ENCODE results near the gene MSH4.
"Not testable (repeated sequence)": the region's sequence is repeated elsewhere in the genome, so short reads cannot be mapped to it uniquely, and the experiment has no call there.

The MSH4 gene

DNA sequence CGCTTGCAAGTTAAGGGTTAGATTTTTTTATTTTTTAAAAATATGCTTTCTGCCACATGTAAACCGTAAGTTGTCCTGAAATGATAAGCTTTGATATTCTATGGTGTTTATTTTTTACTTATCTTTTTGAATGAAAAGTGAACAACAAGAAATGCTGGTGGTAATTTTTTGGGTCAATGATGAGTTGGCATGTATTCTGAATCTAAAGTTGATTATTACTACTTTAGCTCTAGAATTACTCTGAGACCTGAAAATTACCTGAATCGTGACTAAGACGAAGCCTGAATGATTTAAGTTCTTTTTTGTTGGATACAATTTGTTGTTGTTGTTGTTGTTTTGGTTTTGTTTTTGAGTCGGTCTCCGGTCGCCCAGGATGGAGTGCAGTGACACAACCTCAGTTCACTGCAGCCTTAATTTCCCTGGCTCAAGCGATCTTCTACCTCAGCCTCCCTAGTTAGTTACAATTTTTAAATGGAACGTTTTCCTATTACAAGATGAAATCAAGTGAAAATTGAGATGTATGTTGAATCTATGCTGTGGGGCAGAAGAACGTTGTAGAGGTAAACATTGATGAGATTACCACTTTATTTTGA is 9.7 kb upstream of the MSH4 start:
- Mint-ChIP-seq H3K27ac (peak overlapping the region; percentile 97 to 98), H3K4me1 (peaks cover 43% of the 10 kb centered on the region), H3K4me3 (peak overlapping the region; percentile 91 to 92), H3K9me3 (no peaks in the 10 kb centered on the region), H3K27me3 (no peaks in the 10 kb centered on the region)
- ATAC-seq (no peak), DNase-seq (no peak)

DNA sequence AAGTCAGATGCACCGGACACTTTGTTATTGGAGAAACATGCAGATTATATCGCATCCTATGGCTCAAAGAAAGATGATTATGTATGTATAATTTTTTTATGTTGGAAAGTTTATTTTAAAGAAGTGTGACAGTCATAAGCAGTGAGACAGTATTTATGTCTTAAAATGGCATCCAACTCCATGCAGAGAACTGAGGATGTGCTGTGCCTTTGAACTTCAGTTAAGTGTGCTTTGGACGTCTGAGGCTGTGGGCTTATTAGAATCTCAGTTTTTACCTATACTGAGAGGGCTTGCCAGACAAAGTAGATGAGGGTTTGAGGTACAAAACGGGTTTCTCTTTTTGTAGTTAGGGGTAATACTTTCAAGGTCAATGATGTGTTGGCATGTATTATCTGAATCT is 9.2 kb upstream of the MSH4 start:
- DNase-seq = no peak
- Mint-ChIP-seq H3K27me3 (no peaks in the 10 kb centered on the region), H3K4me3 (peak overlapping the region; percentile 91 to 92), H3K4me1 (peaks cover 48% of the 10 kb centered on the region), H3K9me3 (no peaks in the 10 kb centered on the region), H3K27ac (peak overlapping the region; percentile 97 to 98)
- no peak for ATAC-seq

DNA sequence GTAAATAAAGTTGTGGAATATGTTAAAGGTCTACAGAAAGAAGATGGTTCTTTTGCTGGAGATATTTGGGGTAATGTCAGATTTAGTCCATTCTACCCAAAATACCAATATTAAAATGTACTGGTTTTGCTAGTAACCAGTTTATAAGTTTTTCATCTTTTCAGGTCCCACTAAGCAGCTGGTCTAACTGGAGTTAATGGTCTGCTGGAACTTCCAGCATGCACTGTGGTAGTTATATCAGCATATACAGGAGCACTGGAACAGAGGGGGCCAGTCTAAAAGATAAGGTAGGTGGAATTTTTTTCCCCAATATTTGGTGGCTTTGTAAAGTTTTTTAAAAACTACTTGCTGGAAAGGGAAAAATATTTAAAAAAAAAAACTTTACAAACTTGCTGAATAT is 6.7 kb upstream of the MSH4 start:
- Mint-ChIP-seq H3K27me3 (no peaks in the 10 kb centered on the region), H3K4me1 (peaks cover 60% of the 10 kb centered on the region)

DNA sequence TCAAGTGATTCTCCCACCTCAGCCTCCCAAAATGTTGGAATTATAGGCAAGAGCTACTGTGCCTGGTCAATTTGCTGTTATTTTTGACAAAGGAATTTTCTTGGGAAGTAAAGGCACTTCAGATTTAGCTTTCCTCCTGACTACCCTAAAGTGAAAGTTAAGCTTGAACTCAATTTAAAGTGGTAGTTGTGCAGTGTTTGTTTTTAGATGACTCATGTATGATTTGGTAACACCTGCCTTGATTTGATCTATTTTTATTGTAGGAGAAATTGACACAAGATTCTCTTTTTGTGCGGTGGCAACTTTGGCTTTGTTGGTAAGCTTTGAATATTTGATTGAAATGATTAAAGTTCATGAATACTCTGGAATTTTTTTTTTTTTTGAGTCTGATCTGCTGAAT is 5.7 kb upstream of the MSH4 start:
- H3K9me3 Mint-ChIP-seq = no peaks in the 10 kb centered on the region
- peak overlapping the region; percentile 91 to 92 for H3K4me3 Mint-ChIP-seq
- H3K4me1 Mint-ChIP-seq = peaks cover 56% of the 10 kb centered on the region
- DNase-seq = no peak
- peak overlapping the region; percentile 60 to 91 for H3K27ac Mint-ChIP-seq
- no peak for ATAC-seq
- H3K27me3 Mint-ChIP-seq = no peaks in the 10 kb centered on the region

More for the DNA sequence above, 6.7 kb upstream of the MSH4 start:
- no peak for DNase-seq
- ATAC-seq = no peak
- peak overlapping the region; percentile 57 to 91 for H3K27ac Mint-ChIP-seq
- H3K9me3 Mint-ChIP-seq = no peaks in the 10 kb centered on the region
- peak overlapping the region; percentile 91 to 92 for H3K4me3 Mint-ChIP-seq

DNA sequence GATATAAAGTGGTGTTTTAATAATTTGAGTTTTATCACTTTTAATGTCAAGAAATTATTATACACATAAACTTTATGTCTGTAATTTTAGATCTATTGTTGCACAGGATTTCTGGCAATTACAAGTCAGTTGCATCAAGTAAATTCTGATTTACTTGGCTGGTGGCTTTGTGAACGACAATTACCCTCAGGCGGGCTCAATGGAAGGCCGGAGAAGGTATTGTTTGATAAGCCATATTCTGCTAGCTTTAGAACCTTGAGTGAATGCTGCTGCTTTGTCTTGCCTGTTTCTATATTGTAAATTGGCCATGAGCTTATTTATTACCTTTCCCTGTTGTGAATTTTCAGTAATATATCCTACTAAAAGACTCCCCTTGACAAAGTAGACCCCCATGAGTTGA is 4.6 kb upstream of the MSH4 start:
- Mint-ChIP-seq H3K27ac (peak overlapping the region in 1 of 2 donors; percentile 40), H3K27me3 (no peaks in the 10 kb centered on the region), H3K4me3 (peak overlapping the region in 1 of 2 donors; percentile 91), H3K9me3 (no peaks in the 10 kb centered on the region), H3K4me1 (peaks cover 56% of the 10 kb centered on the region)
- ATAC-seq = no peak
- no peak for DNase-seq

DNA sequence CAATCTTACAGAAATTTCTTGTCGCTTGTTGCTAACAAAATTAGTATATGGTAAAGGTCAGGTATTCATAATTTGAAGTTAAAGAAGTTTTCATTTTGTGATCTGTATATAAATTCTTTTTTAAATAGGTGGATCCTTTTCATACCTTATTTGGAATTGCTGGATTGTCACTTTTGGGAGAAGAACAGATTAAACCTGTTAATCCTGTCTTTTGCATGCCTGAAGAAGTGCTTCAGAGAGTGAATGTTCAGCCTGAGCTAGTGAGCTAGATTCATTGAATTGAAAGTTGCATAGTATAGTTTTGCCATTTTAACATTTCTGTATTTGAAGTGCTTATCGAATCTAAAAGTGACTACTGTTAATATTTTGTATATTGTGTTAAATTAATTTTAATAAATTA is 2.3 kb upstream of the MSH4 start:
- Mint-ChIP-seq H3K4me3 (no peak overlapping the region), H3K27ac (no peak overlapping the region), H3K4me1 (peaks cover 47% of the 10 kb centered on the region), H3K27me3 (no peaks in the 10 kb centered on the region), H3K9me3 (no peaks in the 10 kb centered on the region)
- ATAC-seq (no peak), DNase-seq (no peak)

DNA sequence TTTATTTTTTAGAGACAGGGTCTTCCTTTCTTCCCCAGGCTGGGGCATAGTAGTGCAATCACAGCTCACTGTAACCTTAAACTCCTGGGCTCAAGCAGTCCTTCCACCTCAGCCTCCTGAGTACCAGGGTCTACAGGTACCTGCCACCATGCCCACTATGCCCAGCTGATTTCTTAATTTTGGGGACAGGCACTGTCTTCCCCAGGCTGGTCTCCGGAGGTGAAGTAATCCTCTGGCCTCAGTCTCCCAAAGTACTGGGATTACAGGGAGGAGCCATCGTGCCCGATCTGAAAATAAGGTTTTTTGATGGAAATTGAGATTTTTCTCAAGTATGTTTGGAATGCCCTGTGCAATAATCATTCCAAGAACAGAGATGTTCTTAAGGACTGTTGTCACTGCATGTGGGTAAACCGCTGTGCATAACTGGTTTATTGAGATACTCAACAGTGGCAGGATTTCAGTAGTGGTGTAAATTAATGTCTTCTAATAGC is 934 bp upstream of the MSH4 start:
- Mint-ChIP-seq H3K27me3 (no peaks in the 10 kb centered on the region), H3K27ac (no peak overlapping the region), H3K4me1 (peaks cover 34% of the 10 kb centered on the region), H3K9me3 (no peaks in the 10 kb centered on the region), H3K4me3 (no peak overlapping the region)
- no peak for ATAC-seq
- no peak for DNase-seq

DNA sequence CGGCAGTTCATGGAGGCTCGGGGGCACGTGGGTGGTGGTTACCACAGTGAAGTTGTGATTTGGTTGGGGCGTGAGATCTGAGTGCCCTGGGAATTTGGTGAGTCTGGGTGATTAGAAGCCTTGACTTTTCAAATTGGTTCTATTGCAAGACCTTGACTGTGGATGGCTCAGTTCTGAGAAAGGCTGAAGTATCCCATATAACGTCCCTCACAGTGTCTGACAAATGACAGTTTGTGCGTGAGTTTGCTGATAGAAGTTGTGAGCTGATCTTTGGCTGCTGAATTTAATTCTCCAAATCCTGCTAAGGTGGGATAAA is 549 bp downstream of the MSH4 start:
- H3K9me3 Mint-ChIP-seq = no peaks in the 10 kb centered on the region
- ATAC-seq = no peak
- peak in 1 of 2 donors; percentile 20 for DNase-seq
- H3K27ac Mint-ChIP-seq = no peak overlapping the region
- H3K4me3 Mint-ChIP-seq = no peak overlapping the region
- peaks cover 19% of the 10 kb centered on the region for H3K4me1 Mint-ChIP-seq
- H3K27me3 Mint-ChIP-seq = no peaks in the 10 kb centered on the region

DNA sequence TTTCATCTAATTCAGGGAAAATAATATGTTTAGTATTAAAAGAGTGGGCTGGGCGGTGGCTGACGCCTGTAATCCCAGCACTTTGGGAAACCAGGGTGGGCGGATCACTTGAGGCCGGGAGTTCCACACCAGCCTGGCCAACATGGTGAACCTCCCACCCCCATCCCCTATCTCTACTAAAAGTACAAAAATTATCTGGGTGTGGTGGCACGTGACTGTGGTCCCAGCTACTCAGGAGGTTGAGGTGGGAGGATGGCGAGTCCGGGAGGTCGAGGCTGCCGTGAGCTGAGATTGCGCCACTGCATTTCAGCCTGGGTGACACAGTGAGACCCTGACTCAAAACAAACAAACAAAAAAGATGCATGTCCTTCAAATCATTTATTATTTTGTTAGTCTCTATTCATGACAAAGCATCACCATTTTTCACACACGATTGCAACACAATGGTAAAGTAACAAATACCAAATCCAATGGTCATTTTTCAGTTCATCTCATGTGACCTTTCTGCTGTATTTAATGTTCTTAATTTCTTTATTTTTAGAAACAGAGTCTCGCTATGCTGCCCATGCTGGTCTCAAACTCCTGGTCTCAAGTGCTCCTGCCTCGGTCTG is 1.0 kb downstream of the MSH4 start:
- no peak overlapping the region for H3K27ac Mint-ChIP-seq

DNA sequence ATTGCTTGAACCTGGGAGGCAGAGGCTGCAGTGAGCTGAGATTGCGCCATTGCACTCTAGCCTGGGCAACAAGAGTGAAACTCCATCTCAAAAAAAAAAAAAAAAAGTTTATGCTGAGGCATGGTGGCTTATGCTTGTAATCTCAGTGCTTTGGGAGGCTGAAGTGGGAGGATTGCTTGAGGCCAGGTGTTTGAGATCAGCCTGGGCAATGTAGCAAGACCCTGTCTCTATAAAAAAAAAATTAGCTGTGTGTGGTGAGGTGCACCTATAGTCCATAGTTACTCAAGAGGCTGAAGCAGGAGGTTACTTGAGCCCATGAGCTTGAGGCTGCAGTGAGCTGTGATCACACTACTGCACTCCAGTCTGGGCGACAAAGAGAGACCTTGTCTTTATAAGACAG is 4.8 kb downstream of the MSH4 start:
- not testable (repeated sequence) for H3K9me3 Mint-ChIP-seq, ATAC-seq, H3K27ac Mint-ChIP-seq, H3K4me1 Mint-ChIP-seq, DNase-seq, H3K4me3 Mint-ChIP-seq, H3K27me3 Mint-ChIP-seq

More for the DNA sequence above, 1.0 kb downstream of the MSH4 start:
- H3K4me1 Mint-ChIP-seq = peaks cover 15% of the 10 kb centered on the region
- no peaks in the 10 kb centered on the region for H3K27me3 Mint-ChIP-seq
- DNase-seq (no peak), ATAC-seq (no peak)
- no peak overlapping the region for H3K4me3 Mint-ChIP-seq
- no peaks in the 10 kb centered on the region for H3K9me3 Mint-ChIP-seq

DNA sequence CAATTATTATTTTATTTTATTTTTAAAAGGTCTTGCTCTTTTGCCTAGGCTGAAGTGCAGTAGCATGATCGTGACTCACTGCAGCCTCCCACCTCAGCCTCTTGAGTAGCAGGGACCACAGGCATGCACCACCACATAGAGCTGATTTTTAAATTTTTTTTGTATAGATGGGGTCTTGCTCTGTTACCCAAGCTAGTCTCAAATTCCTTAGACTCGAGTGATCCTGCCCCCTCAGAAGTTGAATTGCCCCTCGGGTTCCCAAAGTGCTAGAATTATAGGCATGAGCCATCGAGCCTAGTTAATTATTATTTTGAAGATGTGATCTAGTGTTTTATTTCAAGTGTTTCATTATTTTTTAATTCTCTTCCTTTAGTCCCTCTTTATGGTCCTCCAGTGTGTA is 12.2 kb downstream of the MSH4 start:
- no peak overlapping the region for H3K27ac Mint-ChIP-seq
- H3K27me3 Mint-ChIP-seq = no peaks in the 10 kb centered on the region
- H3K9me3 Mint-ChIP-seq = no peaks in the 10 kb centered on the region
- ATAC-seq (no peak), DNase-seq (no peak)
- H3K4me1 Mint-ChIP-seq = no peaks in the 10 kb centered on the region
- no peak overlapping the region for H3K4me3 Mint-ChIP-seq

DNA sequence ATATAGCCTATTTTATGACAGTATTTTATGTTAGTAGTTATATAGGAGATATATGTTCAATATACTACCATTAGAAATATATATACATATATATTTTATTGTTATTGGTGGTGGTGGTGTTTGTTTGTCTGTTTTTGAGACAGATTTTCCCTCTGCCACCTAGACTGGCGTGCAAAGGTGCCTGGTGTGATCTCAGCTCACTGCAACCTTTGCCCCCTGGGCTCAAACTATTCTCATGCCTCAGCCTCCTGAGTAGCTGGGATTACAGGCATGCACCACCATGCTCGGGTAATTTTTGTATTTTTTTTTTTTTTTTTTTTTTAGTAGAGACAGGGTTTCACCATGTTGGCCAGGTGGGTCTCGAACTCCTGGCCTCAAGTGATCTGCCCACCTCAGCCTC is 13.4 kb downstream of the MSH4 start:
- H3K27me3 Mint-ChIP-seq, H3K4me1 Mint-ChIP-seq, H3K4me3 Mint-ChIP-seq, ATAC-seq, DNase-seq, H3K27ac Mint-ChIP-seq, H3K9me3 Mint-ChIP-seq: not testable (repeated sequence)

DNA sequence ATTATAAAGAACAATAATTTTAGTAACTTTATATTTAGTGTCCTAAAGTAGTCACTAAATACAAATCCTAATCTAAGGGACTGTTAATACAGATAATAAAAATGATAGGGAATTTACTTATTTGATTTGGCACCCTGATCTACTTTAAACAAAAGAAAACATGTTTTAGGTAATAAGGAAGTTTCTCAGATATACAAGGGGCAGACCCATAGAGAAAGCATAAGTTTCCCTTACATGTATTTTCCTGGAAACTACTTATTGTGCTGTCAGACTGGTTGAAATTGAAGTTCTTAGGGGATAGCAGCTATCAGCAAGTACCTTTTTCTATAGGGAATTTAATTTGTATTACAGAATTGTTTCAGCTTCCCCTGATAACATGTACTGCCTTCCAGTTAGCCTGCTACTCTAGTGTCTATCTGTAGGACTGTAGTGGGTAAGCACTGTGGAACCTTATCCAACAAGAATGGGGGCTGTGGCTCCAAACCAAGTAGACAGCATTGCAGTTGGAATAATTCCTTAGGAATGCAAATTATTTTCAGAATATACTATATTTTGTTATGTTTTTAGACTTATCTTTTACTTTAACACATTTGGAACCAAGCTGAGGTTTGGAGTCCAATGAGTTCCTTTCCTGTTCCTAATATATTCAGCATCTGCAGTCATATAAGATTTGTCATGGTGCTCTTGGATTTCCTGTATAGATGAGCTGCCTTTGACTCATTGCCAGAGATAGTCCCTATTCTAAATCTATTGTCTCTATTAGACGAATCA is 14.7 kb downstream of the MSH4 start:
- DNase-seq (no peak), ATAC-seq (no peak)
- Mint-ChIP-seq H3K4me1 (no peaks in the 10 kb centered on the region), H3K27ac (no peak overlapping the region), H3K9me3 (no peaks in the 10 kb centered on the region), H3K27me3 (no peaks in the 10 kb centered on the region), H3K4me3 (no peak overlapping the region)

DNA sequence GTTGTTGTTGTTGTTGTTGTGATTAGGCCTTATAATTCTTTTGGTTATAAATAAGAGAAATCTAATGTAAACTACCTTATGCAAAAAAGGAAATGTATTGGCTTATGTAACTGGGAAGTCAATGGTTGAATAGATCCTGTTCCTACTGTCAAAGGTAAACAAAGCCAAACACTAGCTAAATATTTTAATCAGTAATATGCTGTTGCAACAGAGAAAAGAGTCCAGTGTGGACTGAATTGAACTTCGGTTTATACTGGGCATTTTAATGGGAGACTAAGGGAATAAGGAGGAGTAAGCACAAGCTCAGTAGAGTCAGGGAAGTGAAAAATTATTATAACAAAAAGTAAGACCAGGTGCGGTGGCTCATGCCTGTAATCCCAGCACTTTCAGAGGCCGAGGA is 15.4 kb downstream of the MSH4 start:
- Mint-ChIP-seq H3K27me3 (no peaks in the 10 kb centered on the region), H3K9me3 (no peaks in the 10 kb centered on the region), H3K4me1 (no peaks in the 10 kb centered on the region), H3K27ac (no peak overlapping the region), H3K4me3 (no peak overlapping the region)
- ATAC-seq (no peak), DNase-seq (no peak)

DNA sequence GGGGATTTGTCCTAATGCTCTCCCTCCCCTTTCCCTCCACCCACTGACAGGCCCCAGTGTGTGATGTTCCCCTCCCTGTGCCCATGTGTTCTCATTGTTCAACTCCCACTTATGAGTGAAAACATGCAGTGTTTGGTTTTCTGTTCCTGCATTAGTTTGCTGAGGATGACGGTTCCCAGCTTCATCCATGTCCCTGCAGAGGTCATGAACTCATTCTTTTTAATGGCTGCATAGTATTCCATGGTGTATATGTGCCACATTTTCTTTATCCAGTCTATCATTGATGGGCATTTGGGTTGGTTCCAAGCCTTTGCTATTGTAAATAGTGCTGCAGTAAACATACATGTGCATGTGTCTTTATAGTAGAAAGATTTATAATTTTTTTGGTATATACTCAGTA is 26.9 kb downstream of the MSH4 start:
- not testable (repeated sequence) for H3K27ac Mint-ChIP-seq, H3K27me3 Mint-ChIP-seq, DNase-seq, H3K4me3 Mint-ChIP-seq, H3K4me1 Mint-ChIP-seq, ATAC-seq
- H3K9me3 Mint-ChIP-seq = peaks cover 4 to 14% of the 10 kb centered on the region in 2 donors

DNA sequence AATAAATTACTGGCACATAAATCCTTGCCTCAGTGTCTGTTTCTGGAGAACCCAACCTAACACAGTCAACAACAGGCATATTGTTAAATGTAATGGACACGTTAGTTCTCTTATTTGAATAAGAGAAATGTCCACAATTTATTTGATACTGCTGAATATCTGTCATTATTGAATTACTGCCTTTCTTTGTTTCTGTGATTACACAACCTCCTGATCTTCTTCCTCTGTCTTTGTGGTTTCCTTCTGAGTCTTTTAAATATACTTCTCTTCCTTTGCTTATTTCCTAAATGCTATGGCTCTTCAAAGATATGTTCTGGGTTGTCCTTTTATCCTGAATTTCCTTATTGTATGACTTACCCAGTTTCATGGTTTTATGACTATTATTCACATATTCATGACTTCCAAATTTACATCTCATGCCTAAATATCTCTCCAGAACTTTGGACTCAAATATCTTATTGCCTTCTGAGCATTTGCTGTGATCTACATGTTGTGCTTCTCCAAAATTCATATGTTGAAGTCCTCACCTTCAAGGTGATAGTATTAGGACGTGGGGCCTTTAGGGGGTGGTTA is 39.9 kb downstream of the MSH4 start:
- Mint-ChIP-seq H3K4me1 (no peaks in the 10 kb centered on the region), H3K9me3 (peaks cover 13 to 47% of the 10 kb centered on the region in 2 donors), H3K4me3 (no peak overlapping the region), H3K27ac (no peak overlapping the region), H3K27me3 (no peaks in the 10 kb centered on the region)
- DNase-seq = no peak
- ATAC-seq = no peak
